Stimulated activated CD4-positive, alpha-beta T cell treated with anti-CD3 and anti-CD28 coated beads, Interleukin-1b, Interleukin-23, amount 100 ng/mL, for 48 hours (primary cell): ENCODE results near the gene KCNK16.
"Not testable (repeated sequence)": the region's sequence is repeated elsewhere in the genome, so short reads cannot be mapped to it uniquely, and the experiment has no call there.

Source experiments
- DNase-seq: peaks from one replicate; pipeline ENCODE4 v3.0.0-alpha.2; 2020

The KCNK16 gene

DNA sequence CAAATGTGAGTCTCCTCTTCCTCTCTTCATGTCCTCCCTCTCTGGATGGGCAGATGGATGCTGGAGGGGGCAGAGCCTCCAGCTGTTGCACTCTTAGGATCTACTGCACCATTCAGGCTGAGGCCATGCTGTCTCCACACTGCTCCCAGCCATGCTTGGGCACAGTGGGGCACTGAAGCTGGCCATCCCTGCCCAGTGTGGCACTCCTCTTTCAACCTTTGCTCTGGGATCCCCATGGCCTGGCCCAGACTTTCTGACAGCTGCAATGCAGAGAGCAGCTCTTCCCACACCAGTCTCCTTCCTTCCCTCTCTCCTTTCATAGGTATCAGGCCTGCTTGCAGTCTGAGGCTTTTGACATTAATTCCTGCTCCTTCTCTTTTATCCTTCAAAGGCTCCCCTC is 17.6 kb downstream of the KCNK16 start:
- no peak for DNase-seq

GRCh38 chr6:39303425-39304153 is 18.9 kb downstream of the KCNK16 start:
- no peak for DNase-seq

- peak; percentile 88 for DNase-seq
These were observed 19.7 kb downstream of the KCNK16 start for GRCh38 chr6:39302669-39303424.

GRCh38 chr6:39302011-39302410 is 20.5 kb downstream of the KCNK16 start:
- no peak for DNase-seq

GRCh38 chr6:39301606-39302005 is 20.9 kb downstream of the KCNK16 start:
- no peak for DNase-seq

DNA sequence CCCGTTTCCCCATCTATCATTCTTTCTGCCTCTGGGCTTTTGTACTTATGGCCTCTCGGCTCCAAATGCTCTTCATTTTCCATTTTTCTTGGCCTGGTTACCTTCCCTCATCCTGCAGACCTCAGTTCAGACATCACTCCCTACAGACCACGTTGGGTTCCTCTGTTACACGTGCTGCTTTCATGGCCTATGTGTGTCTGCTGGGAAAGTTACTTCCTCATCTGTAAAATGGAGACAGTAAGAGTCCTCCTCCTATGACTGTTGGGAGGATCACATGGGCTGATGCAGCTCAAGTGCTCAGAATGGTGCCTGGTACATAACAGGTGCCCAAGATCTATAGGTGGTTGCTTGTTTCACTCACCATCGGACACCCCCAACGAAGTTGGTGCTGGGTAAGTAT is 21.8 kb downstream of the KCNK16 start:
- DNase-seq = no peak

DNA sequence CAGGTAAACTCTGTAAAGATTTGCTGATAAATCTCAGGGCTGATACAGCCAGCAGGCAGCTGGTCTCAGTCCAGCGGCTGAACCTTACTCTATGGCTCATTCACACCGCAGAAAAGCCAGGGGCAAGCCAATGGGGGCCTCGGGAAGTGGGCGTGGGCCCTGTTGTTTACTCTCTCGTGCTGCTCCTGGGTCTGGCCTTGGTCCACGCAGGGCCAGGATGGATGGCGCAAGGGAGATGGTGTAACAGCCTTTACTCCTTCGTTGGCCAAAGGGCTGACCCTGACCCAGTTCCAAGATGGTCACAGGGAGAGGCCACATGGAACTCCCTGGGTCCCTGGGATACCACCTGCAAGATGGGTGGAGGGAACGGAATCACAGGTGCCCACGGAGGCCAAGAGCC is 24.4 kb downstream of the KCNK16 start:
- DNase-seq = no peak

DNA sequence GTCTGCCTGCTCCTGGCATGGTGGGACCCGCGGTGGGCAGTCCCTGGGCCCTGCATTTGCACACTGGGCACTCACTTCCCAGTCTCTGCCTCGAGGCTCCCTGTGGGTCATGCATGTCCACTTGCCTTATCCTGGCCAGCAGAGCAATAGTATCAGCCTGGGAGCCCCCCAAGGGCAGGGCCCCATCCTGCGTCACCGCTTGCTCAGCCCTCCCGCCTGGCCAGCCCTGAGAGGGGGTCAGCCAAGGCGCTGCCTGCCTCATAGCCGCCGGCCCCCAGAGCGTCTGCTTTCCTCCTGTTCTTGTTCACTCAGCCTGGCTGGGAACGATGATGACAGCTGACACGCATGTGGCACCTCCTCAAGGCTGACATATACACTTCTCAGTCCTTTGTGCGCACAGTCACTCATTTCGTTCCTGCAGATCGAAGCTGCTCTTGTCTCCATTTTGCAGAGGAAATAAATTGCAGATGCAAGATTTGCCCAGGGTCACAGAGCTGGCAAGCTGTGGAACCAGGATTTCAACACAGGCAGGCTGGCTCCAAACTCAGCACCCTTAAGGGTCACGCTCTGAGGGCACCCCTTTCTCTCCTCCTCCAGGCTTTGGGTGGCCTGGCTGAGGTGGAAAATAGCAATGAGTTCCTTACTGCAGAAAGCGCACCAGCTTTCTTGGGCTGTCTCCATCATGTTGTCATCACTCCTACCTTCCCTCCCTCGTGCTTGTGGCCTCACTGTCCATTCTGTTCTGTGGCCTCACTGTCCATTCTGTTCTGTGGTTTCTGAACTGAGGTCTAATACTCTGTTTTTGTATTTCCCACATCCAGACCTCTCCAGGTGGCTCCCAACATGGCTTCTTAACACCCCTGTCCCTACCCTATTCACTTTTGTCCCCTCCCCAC is 25.5 kb downstream of the KCNK16 start:
- no peak for DNase-seq

DNA sequence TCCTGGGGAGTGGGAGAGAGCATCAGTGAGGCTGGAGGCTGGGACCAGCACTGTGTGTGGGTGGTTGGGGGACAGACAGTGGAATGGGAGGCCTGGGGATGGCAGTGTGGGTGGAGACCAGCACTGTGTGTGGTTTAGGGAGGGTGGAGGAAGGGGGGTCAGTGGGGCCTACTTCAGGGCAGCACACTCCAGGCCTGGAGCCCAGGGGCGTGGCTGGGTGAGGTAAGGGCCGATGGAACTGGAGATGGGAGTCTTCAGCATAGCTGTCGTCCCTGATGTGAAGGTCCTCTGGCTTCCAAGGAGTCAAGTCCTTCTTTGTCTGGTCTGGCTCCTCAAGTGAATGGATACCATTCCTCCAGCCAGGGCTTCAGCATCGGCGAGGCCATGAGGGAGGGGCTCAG is 26.9 kb downstream of the KCNK16 start:
- no peak for DNase-seq

DNA sequence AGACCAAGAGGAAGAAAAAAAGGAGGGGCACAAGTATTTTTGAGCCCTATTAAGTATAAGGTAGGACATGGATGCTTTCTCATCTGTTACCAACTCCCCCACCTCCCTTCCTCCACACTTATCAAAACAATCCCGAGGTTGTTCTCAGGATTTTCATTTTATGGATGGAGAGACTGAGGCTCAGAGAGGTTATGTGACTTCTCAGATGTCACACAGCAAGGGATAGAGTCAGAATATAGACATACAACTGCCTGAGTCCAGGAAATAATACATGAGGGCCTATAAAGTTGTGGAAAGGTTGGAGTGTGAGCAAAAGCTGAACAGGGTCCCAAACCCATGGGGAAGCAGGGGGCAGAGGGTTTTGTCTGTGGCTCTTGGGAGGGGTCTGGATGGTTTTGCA is 27.6 kb downstream of the KCNK16 start:
- DNase-seq = no peak

DNA sequence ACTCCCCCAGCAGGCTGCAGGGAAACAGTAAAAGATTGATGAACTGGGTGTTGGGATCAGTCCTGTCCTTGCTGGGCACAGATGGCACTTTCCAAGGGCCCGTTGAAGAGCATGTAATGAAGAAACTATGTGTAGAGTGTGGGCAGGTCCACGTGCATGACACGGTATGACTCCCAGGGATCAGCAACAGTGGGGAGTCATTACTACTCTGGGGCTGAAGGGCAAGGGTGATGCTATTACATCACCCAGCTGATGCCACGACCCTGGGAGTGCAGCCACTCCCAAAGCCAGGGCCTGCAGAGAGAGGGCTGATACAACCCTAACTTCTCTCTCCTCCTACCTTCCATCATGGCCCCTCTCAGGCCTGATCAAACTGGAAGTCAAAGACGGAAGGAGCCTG is 28.4 kb downstream of the KCNK16 start:
- DNase-seq = no peak

DNA sequence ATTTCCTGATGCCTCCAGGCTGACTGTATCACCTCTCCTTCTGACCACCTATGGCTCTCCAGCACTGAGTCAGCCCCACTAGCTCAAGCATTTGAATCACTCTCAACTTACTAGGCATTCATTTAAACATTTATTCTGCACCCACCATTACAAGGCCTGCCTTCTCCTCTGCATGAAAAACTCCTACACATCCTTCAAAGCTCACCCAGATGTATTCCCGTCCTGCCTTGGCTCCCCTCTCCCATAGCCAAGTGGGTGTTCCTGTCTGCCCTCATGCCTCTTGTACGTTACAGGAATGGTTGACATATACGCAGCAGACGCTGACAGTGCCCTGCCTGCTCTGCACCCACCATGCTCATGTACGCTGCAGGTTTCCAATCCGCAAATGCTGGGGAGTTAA is 29.9 kb downstream of the KCNK16 start:
- no peak for DNase-seq

GRCh38 chr6:39289490-39289889 is 33.0 kb downstream of the KCNK16 start:
- no peak for DNase-seq

DNA sequence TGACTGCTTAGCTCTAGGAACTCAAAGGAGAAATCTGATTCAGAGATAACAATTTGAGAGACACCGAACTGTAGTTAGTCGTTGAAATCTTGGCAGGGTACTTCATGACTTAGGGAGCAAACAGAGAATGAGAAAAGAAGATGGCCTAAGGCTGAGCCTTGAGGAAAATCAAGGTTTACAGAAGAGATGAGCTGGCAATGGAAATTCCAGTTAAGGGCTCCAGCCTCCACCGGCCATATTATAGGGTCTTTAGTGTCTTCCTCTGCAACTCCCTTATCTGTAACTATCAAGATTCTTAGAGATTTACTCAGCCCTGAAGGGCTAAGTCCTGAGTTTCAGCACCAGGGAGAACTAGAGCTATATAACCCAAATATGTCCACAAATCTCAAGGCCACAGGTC is 34.9 kb downstream of the KCNK16 start:
- DNase-seq = no peak

DNA sequence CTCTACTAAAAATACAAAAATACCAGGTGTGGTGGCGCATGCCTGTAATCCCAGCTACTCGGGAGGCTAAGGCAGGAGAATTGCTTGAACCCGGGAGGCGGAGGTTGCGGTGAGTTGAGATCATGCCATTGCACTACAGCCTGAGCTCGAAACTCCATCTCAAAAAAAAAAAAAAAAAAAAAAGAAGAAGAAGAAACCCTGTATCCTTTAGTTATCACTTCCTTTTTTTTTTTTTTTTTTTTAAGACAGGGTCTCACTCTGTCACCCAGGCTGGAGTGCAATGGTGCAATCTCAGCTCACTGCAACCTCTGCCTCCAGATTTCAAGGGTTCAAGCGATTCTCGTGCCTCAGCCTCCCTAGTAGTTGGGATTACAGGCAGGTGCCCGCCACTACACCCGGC is 35.9 kb downstream of the KCNK16 start:
- not testable (repeated sequence) for DNase-seq

- DNase-seq = no peak
These were observed 39.7 kb downstream of the KCNK16 start for GRCh38 chr6:39282774-39283173.

- no peak for DNase-seq
These were observed 41.1 kb downstream of the KCNK16 start for GRCh38 chr6:39281312-39281980.

DNA sequence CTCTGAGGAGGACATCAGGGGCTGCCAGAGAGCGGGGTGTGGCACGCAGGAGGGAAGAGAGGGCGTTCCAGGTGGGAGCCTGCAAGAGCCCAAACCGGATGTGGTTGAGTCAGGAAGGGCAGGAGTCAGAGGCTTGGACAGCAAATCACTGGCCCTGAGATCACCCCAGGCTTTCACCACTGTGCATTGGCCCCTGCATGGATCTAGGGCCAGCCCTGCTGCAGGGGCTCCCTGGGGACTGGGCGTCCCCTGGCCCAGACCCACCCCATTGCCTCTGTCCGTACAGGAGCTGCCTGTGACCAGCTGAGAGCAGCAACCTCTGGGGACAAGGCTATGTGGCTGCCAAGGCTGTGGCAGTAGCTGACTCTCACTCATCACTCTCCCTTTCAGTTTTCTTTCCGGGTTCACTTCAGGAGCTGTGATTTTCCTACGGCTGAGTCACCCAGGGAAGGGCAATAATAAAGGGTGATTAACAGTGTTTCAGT is 42.2 kb downstream of the KCNK16 start:
- DNase-seq = no peak

DNA sequence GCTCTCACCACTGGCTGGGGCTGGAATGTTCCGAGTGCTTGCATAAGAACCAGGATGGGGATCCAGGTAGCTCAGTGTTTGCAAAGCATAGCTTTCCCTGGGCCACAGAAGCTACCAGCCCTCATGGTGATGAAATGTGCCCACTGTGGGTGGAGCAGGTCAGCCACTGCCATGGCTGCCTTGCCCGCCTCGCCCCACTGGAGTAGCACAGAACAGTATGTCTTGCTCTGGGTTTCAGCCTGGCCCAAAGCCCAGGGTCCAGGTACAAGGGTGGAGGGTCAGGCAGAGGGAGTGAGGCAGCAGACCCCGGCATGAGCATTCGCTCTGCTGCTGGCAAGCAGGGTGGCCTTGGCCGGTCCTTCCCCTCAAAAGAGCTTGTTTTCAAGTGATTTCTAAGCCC is 43.0 kb downstream of the KCNK16 start:
- no peak for DNase-seq

DNA sequence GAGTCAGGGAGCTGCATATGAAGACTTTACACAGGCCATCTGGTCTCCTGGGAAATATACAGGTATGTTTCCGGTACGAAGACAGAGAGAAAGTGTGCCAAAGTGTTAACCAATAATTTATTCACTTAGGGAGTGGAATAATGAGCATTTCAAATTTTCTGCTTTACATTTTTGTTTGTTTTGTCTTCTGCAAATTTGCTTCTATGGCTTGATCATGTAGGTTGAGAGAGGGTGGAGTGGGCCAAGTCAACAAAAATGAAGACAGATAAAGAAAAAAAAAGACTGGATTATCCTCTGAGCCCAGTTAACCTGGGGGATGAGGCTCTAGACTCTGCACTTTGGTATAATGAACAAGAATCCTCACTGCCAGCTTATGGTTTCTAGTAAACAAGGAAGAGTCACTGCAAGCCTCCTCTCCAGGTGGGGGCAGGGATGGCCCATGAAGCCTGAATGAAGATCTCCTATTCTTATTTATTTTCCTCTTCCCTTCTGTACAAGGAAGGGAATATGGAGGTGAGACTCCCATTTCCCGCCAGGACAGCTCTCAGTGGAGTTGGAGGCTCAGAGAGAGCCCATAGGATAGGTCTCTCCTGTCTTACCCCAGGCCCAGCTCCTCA is 46.0 kb downstream of the KCNK16 start:
- DNase-seq = no peak

- DNase-seq = no peak
These were observed 47.6 kb downstream of the KCNK16 start for GRCh38 chr6:39274903-39275302.

GRCh38 chr6:39274471-39274870 is 48.0 kb downstream of the KCNK16 start:
- no peak for DNase-seq
